HEK293 (cell line): ENCODE results near the gene TMEM220.

Source experiments
- CTCF ChIA-PET: fragments of 350-600 bp; formaldehyde crosslinking; extraction: SDS; loops from one replicate; lab custom pipeline; 2021; ENCODE audit warnings: antibody characterized with exemption; lab: Yijun Ruan, JAX
- POLR2A ChIA-PET: fragments of 300-600 bp; formaldehyde crosslinking; extraction: SDS; loops from one replicate; lab custom pipeline; 2020; ENCODE audit warnings: antibody characterized with exemption, inconsistent platforms; lab: Yijun Ruan, JAX
- H3K27ac ChIP-seq: fragments of 200-500 bp; sonication (Bioruptor generic); 2 replicates; pipeline ENCODE4 v1.5.1; 2014; ENCODE audit warnings: low read depth, low read length, control low read depth, inconsistent platforms; ENCODE audit errors: extremely low read depth
- H3K36me3 ChIP-seq, 2 experiments: fragments of 200-500 bp in 1 of 2; sonication (Bioruptor generic) in 1 of 2; 1 replicate in 1 of 2; 2 replicates in 1 of 2; pipeline ENCODE4 v1.5.1; 2014 to 2017; ENCODE audit warnings: inconsistent platforms in 2 of 2, low read length in 2 of 2; ENCODE audit not compliant: control insufficient read depth in 2 of 2, insufficient read depth in 1 of 2
- H3K4me1 ChIP-seq: fragments of 200-500 bp; sonication (Bioruptor generic); 2 replicates; pipeline ENCODE4 v1.5.1; 2014; ENCODE audit warnings: mild to moderate bottlenecking, low read length, inconsistent platforms; ENCODE audit not compliant: control insufficient read depth, insufficient read depth
- H3K4me3 ChIP-seq: 2 replicates; pipeline ENCODE4 v1.5.1; 2011; ENCODE audit warnings: low read depth, mild to moderate bottlenecking, control low read depth, low read length, moderate library complexity
- H3K9me3 ChIP-seq: fragments of 200-500 bp; sonication (Bioruptor generic); 2 replicates; pipeline ENCODE4 v1.5.1; 2014; ENCODE audit warnings: low read depth, low read length, inconsistent platforms; ENCODE audit not compliant: control insufficient read depth, insufficient read depth
- PRDM2 ChIP-seq: fragments of 450-650 bp; formaldehyde crosslinking; IDR thresholded peaks from 2 replicates; pipeline ENCODE4 v1.5.1; 2016; ENCODE audit warnings: missing biosample characterization, missing genetic modification characterization, borderline replicate concordance
- SETDB1 ChIP-seq: IDR thresholded peaks from one replicate; pipeline ENCODE4 v1.6.1; 2017; ENCODE audit warnings: mild to moderate bottlenecking, low read length, moderate library complexity, mixed read lengths; ENCODE audit not compliant: insufficient read length
- SP7 ChIP-seq: fragments of 450-650 bp; formaldehyde crosslinking; IDR thresholded peaks from 2 replicates; pipeline ENCODE4 v1.5.1; 2016; ENCODE audit warnings: missing biosample characterization, missing genetic modification characterization
- TCF7L2 ChIP-seq: IDR thresholded peaks from 2 replicates; pipeline ENCODE4 v1.6.1; 2011; ENCODE audit warnings: low read depth, mild to moderate bottlenecking, inconsistent platforms, low read length, moderate library complexity, borderline replicate concordance
- WT1 ChIP-seq: fragments of 450-650 bp; formaldehyde crosslinking; IDR thresholded peaks from 2 replicates; pipeline ENCODE4 v1.5.1; 2016; ENCODE audit warnings: missing biosample characterization, missing genetic modification characterization
- YY2 ChIP-seq: fragments of 450-650 bp; formaldehyde crosslinking; IDR thresholded peaks from 2 replicates; pipeline ENCODE4 v1.5.1; 2016; ENCODE audit warnings: missing biosample characterization, missing genetic modification characterization
- ZNF239 ChIP-seq: fragments of 450-650 bp; formaldehyde crosslinking; IDR thresholded peaks from 2 replicates; pipeline ENCODE4 v1.5.1; 2016; ENCODE audit warnings: missing biosample characterization, missing genetic modification characterization
- ZNF362 ChIP-seq: fragments of 450-650 bp; formaldehyde crosslinking; IDR thresholded peaks from 2 replicates; pipeline ENCODE4 v1.5.1; 2016; ENCODE audit warnings: missing biosample characterization, missing genetic modification characterization
- ZNF488 ChIP-seq: fragments of 450-650 bp; formaldehyde crosslinking; IDR thresholded peaks from 2 replicates; pipeline ENCODE4 v1.5.1; 2016; ENCODE audit warnings: missing biosample characterization, missing genetic modification characterization
- ZNF518A ChIP-seq: fragments of 450-650 bp; formaldehyde crosslinking; conservative IDR thresholded peaks from 2 replicates; pipeline ENCODE4 v1.5.1; 2016; ENCODE audit warnings: low read depth, missing biosample characterization, missing genetic modification characterization
- ZNF585B ChIP-seq: fragments of 450-650 bp; formaldehyde crosslinking; IDR thresholded peaks from 2 replicates; pipeline ENCODE4 v1.5.1; 2016; ENCODE audit warnings: missing biosample characterization, missing genetic modification characterization
- ZNF624 ChIP-seq: fragments of 450-650 bp; formaldehyde crosslinking; IDR thresholded peaks from 2 replicates; pipeline ENCODE4 v1.5.1; 2017; ENCODE audit warnings: missing biosample characterization, missing genetic modification characterization
- ZNF776 ChIP-seq: fragments of 450-650 bp; formaldehyde crosslinking; IDR thresholded peaks from 2 replicates; pipeline ENCODE4 v1.5.0; 2017; ENCODE audit warnings: missing biosample characterization, missing genetic modification characterization, borderline replicate concordance
- ZNF792 ChIP-seq: fragments of 450-650 bp; formaldehyde crosslinking; IDR thresholded peaks from 2 replicates; pipeline ENCODE4 v1.5.1; 2016; ENCODE audit warnings: missing biosample characterization, missing genetic modification characterization
- ZSCAN30 ChIP-seq: fragments of 450-650 bp; IDR thresholded peaks from 2 replicates; pipeline ENCODE4 v1.5.1; 2018; ENCODE audit warnings: missing biosample characterization, mild to moderate bottlenecking, missing genetic modification characterization, moderate library complexity
- TF ChIP-seq, protein P1 (sequence below): fragments of 450-650 bp; formaldehyde crosslinking; IDR thresholded peaks from 2 replicates; pipeline ENCODE4 v1.5.1; 2017; ENCODE audit warnings: missing biosample characterization, missing genetic modification characterization
- TF ChIP-seq, protein P2 (sequence below): fragments of 450-650 bp; formaldehyde crosslinking; IDR thresholded peaks from 2 replicates; pipeline ENCODE4 v1.5.1; 2016; ENCODE audit warnings: missing biosample characterization, missing genetic modification characterization
- TF ChIP-seq, protein P3 (sequence below): fragments of 450-650 bp; formaldehyde crosslinking; IDR thresholded peaks from 2 replicates; pipeline ENCODE4 v1.5.1; 2016; ENCODE audit warnings: missing biosample characterization, missing genetic modification characterization

TMEM220 gene

DNA sequence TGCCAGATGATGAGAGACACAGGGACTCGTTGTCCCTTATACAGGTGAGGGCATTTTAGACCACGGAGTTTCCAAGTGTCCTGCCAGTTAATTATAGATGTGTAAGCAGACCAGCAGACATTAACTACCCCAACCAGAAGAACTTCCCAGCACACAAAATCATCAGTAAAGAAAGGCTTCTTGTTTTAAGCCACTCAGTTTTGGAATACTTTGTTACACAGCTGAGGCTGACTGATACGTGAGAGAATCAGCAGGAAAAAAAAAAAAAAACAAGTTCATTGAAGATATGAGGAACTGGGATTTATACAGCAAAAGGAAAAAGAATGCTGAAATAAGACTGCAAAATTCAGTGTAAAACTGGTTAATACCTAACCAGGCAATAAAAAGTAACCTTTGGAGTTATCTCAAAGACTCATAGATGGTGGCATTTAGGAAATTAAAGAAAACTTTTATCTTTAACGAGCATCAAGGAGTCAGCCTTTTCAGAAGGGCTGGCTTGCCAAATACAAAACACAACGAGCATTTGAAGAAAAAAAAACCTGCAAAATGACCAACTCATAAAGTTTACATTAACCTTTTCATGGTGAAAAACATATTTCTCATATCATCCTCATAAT lies 46.0 kb upstream of the TMEM220 start (continued):
- TF ChIP-seq, protein P1, sequence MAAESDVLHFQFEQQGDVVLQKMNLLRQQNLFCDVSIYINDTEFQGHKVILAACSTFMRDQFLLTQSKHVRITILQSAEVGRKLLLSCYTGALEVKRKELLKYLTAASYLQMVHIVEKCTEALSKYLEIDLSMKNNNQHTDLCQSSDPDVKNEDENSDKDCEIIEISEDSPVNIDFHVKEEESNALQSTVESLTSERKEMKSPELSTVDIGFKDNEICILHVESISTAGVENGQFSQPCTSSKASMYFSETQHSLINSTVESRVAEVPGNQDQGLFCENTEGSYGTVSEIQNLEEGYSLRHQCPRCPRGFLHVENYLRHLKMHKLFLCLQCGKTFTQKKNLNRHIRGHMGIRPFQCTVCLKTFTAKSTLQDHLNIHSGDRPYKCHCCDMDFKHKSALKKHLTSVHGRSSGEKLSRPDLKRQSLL (tag by site-specific recombination), result no peak
- no peak for TF ChIP-seq SP7 (tag by site-specific recombination)
- TF ChIP-seq TCF7L2, result no peak
- no peak for TF ChIP-seq WT1 (tag by site-specific recombination)
- TF ChIP-seq ZNF624 (tag by site-specific recombination), result no peak
- no peak for TF ChIP-seq ZNF776
- TF ChIP-seq, all 188 proteins: peak for 0

DNA sequence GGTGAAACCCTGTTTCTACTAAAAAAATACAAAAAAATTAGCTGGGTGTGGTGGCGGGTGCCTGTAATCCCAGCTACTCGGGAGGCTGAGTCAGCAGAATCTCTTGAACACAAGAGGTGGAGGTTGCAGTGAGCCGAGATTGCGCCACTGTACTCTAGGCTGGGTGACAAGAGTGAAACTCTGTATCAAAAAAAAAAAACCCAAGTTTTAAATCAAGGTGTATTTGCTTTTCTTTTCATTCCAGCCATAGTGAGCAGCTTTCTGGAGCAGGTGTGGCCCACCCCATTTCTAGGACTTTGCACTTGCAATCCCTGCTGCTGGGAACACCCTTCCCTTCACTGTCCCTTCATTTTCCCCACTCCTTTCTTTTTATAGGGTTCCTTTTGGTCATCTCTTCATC lies 45.2 kb upstream of the TMEM220 start:
- POLR2A ChIA-PET, result no interaction called here
- CTCF ChIA-PET, result interaction anchor here (0.7 to 1.1 kb wide), 2 partner anchors 38 to 61 kb away, joined by 3 read pairs; no protein-coding TSS in a partner anchor
- H3K4me3 ChIP-seq, result no peak overlapping the region
- H3K4me1 ChIP-seq, result no peaks in the 10 kb centered on the region
- H3K9me3 ChIP-seq, result no peaks in the 10 kb centered on the region
- no peak overlapping the region for H3K27ac ChIP-seq
- no peaks in the 10 kb centered on the region for H3K36me3 ChIP-seq
- TF ChIP-seq ZSCAN30 (tag by site-specific recombination) (no peak), ZNF239 (tag by site-specific recombination) (no peak), ZNF362 (no peak), ZNF488 (tag by site-specific recombination) (no peak), ZNF585B (tag by site-specific recombination) (no peak), PRDM2 (tag by site-specific recombination) (no peak), ZNF518A (tag by site-specific recombination) (no peak), SETDB1 (no peak), ZNF792 (tag by site-specific recombination) (no peak), YY2 (no peak)
- TF ChIP-seq, protein P2, sequence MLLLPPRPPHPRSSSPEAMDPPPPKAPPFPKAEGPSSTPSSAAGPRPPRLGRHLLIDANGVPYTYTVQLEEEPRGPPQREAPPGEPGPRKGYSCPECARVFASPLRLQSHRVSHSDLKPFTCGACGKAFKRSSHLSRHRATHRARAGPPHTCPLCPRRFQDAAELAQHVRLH (tag by site-specific recombination), result no peak
- TF ChIP-seq, protein P3, sequence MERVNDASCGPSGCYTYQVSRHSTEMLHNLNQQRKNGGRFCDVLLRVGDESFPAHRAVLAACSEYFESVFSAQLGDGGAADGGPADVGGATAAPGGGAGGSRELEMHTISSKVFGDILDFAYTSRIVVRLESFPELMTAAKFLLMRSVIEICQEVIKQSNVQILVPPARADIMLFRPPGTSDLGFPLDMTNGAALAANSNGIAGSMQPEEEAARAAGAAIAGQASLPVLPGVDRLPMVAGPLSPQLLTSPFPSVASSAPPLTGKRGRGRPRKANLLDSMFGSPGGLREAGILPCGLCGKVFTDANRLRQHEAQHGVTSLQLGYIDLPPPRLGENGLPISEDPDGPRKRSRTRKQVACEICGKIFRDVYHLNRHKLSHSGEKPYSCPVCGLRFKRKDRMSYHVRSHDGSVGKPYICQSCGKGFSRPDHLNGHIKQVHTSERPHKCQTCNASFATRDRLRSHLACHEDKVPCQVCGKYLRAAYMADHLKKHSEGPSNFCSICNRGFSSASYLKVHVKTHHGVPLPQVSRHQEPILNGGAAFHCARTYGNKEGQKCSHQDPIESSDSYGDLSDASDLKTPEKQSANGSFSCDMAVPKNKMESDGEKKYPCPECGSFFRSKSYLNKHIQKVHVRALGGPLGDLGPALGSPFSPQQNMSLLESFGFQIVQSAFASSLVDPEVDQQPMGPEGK (tag by site-specific recombination), result no peak
